HG02938 (cell line): Measurements from ENCODE around the gene EIF2B4.
"Not testable (repeated sequence)": the region's sequence is repeated elsewhere in the genome, so short reads cannot be mapped to it uniquely, and the experiment has no call there.

ENCODE experiments used
- ATAC-seq: cut with Tn5 transposase; IDR thresholded peaks from one replicate; pipeline ENCODE4 v1.9.1; 2021; ENCODE audit warnings: mild to moderate bottlenecking, moderate library complexity; ENCODE audit not compliant: unreplicated experiment

Gene EIF2B4

DNA sequence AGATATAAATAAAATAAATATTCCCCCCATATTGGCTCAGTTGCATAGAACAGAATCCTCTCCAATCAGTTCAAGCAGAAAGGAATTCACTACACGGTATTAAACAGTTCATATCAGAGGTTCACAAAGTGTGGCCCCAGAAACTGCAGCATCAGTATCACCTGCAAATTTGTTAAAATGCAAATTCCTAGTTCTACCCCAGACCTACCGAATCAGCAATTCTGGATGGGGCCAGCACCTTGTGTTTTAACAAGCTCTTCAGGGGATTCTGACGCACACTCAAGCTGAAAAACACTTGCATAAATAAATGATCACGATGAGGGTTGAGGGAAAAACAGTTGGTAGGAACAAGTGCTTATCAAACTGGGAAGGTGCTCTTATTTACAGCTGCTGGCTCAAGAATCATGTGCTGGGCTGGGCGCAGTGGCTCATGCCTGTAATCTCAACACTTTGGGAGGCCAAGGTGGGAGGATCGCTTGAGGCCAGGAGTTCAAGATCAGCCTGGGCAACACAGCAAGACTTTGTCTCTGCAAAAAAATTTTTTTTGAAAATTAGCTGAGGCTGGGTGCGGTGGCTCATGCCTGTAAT, 19.9 kb downstream of the EIF2B4 start:
- no peak for ATAC-seq

DNA sequence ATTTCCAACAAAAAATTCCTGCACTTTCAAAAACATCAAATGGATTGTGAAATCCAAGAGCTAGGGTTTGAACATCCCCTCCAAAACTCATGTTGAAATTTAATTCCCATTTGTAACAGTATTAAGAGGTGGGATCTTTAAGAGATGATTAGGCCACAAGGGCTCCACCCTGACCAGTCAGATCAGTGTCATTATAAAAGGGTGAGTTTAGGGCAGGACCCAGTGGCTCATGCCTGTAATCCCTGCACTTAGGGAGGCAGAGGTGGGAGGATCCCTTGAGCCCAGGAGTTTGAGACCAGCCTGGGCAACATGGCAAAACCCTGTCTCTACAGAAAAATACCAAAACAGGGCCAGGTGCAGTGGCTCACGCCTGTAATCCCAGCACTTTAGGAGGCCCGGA, 22.5 kb downstream of the EIF2B4 start:
- ATAC-seq = no peak

DNA sequence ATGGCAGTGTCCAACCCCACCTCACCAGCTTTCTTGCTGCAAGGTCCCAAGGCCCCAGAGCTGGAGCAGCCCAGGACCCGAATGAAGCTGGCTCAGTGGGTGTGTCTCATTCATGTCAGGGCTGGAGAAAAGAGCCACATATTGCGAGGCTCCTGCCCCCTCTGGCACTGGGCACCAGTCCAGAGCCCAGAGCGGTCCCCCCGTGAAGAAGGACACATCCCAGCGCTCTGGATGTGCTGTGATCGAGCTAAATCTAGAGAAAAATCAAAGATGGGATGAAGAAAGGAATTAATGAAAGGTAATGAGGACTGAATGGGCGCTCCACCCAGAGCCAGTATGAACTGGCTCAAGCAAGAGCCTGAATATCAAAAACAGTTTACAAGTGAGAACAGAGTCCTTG, 34.0 kb downstream of the EIF2B4 start:
- no peak for ATAC-seq

DNA sequence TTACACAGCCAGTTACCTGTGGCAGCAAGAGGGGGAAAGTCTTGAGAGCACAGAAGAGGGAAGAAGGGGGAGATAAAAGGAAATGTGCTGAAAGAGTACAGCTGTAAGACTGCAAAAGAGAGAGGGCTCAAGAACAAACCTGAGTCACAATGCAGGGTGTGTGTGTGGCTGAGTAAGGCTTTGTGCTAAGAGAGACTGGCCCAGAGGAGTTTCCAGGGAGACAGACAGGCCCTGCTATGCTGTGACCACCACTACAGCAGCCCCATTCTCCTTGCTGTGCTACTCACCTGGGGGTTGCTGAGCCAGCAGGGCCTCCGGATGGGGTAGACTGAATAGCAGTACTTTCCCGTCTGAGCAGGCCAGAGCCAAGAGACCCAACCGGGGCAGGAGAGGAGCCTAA, 34.8 kb downstream of the EIF2B4 start:
- no peak for ATAC-seq

DNA sequence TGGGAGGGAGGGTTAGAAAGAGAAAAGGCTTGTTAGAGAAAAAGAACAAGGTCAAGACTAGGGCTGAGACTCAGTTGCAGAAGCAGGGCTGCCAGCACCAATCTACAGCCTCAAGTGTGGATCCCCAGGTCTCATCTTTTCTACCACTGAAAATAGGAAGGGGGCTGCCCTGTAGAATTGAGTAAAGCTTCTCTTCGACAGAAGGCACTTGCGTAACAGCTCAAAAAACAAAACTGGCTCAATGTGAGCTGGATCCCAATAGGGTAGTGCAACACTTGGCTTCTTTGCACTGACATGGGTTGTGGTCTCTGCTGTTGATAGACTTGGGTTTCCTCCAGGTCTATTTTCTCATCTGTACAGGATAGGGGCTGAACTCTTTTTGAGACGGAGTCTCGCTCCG, 45.4 kb downstream of the EIF2B4 start:
- ATAC-seq = no peak

DNA sequence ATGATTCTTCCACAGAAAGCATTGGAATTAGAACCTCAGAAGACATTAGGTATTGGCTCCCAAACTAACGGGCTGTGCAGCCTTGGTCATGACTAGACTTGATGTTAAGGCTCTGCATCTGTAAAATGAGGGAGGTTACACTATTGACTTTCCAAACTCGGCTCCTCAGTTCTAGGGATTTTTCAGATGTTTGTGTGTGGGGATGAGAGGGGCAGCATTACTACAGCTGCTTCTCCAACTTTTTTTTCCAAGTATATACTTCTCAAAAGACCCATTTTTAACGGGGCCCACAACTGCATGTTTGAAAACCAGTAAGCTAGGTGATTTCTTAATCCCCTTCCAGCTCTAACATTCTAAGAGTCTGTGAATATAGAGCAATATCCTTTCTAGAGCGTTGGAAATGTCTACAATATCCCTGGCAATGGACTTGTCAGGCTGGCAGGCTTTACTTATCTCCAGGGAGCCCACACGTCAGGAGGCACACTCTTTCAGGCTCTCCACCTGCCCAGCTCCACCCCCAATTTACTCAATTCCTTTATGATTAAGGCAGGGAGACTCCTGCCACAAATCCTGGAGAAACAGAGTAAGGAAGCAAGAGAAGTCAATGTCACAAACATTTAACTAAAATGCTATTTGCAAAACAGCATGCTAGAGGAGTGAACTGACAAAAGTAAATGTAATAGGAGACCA, 46.4 kb downstream of the EIF2B4 start:
- ATAC-seq = no peak

DNA sequence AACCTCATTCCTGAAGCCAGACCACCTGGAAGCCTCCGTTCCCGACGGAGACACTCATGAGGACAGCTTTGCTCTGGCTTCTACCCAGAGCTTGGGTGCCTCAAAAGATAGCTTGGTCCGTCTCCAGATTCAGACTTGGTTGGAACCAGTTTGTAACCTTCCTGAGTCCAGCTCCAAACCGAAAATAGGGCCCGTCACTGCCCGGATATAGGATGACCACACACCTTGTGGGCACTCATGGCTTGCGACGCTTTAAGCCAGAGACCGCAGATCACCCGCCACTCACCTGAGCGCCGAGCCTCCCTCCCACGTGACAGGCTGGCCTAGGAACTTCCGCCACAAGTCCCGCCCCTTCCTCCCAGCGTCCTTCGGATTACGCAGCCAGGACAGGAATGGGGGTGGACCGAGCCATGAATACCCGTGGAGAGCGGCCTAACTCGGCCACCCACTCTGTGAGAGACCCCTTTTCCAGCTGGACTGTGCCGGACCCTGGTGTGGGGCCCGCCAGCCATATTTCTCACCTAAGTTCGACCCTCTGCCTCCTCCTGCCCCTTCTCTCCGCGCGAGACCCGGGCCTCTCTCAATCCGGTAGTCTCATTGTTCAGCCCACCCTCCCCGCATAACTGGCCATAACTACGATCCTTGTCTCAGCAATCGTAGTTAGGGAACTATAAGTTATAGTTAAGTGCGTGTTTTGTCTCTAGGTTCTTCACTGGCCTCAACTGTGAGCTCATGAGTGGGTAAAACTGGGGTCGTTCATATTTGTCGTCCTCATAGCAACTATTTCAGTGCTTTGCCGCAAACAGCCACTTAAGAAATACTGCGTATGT, 47.2 kb downstream of the EIF2B4 start, which contains the start of gene MPV17:
Gene MPV17 (minus strand): TSS at position 332 of the 830 bp plus-strand sequence. CDS start 580 bp downstream, outside the sequence.
- peak; percentile 85 for ATAC-seq

DNA sequence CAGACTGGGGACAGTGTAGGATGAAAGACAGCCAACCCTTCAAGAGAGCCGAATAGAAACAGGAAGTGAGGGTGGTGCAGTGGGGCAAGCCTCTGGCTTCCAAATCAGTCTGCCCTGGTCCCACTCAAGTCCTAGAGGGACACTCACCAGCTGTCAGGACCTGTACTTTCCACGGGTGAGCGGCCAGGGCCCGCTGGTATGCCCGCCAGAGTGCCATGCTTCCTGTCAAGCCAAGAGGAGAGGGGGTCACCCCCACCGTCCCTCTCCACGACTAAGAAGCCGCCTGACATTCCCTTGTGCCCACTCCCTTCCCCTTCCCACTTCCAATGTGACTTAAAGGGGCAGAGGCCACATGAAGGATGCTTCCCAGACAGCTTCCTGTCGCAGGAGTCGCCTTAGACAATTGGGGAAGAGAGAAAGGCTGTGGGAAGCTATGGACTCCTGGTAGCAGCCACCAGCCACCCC, 47.8 kb downstream of the EIF2B4 start:
- no peak for ATAC-seq

DNA sequence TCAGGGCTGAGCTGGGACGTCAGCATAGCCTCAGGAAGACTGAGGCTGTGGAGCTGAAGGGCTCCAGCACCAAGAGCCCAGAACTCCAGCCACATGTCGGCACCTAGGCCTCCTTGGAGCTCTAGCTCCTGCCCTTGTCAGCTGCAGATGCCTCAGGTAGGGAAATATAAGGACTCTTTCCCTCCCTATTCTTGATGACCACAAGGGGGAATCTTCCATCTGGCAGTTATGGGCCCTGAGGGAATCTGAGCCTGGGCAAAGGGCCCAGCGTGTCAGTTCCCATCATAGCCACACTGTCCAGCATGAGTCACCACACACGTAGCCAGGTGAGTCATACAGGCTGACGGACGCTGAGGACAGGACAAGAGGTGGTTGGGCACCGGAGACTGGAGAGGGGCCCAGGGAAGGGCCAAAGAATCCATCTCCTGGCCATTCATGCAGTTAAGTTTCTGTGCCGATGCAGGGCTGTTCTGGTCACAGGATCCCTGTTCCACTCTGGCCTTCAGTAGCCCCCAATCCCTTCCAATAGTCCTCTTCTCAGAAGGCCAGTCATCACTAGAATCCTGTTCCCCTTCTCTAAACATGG, 49.1 kb downstream of the EIF2B4 start:
- no peak for ATAC-seq

DNA sequence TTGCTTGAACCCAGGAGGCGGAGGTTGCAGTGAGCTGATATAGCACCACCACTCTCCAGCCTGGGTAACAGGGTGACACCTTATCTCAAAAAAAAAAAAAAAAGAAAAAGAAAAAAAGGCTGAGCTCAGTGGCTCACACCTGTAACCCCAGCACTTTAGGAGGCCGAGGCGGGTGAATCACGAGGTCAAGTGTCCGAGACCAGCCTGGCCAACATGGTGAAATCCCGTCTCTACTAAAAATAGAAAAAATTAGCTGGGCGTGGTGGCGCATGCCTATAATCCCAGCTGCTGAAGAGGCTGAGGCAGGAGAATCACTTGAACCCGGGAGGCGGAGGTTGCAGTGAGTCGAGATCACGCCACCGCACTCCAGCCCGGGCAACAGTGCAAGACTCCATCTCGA, 50.3 kb downstream of the EIF2B4 start:
- not testable (repeated sequence) for ATAC-seq

DNA sequence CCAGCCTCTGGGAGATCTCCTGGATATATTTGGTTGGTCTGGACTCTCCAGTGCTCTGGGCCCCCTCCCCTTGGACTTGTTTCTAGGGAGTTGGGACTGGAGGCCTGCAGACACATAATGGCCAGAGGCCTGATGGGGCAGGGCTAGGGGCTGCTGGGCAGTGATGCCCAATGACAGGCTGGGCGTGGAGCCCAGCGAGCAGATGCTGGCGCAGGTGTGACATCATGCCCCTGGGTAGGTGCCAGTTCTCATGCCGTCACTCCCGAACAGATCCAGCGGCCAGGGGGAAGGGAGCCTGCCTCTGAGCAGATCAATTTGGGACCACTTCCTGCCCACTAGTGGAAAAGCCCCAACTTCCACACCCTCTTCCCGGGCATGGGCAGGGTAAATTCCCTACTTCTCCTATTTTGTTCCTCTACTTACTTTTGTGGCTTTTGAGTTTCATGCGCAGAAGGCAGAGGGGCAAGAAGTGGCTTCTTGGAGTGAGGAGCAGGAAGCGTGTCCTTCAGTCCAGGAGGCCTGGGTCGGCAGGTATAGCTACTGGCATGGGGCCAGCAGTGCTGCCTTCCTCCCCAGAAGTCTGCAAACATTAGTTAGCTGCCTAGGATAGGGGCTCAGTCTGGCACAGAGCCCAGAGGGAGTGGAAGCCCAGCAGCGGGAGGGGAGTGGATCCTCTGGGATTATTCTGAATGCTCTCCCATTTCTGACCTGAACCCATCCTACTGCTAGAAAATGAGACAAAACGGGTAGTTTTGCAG, 53.3 kb downstream of the EIF2B4 start:
- ATAC-seq = no peak

DNA sequence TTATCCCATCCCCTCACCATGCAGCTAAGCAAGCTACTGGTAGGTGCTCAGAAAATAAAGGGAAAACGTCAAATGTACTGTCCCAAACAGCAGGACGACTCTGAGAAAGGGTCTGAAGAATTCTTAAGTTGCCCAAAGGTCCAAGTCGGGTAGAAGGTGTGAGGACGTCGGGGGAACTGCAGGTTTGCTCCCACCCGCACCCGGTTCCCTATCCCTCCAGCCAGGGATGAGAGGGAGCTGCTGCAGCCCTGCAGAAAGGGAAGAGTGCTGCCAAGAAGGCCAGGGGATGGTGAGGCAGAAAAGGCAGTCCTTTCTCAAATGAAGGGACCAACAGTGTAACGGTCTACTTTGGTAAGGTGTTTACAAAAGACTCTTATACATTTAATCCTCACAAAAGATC, 55.0 kb downstream of the EIF2B4 start:
- ATAC-seq = no peak

DNA sequence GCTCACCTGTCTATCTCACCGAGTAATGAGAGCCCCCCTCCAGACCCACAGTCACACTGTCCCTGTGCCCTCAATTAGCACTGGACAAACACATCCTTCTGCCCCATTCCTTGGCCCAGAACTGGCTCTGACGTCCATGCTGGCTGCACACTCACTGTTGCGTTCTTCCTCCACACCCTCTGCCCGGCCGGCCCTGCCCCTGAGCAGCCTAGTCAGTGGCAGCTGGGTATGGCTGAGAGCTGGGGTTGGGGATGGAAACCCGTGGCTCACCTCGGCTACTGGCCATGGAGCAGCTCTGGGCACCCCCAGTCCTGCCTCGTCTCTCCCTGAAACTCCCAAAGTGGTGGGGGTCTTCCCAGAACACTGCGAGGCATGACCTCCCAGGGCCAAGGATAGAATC, 55.4 kb downstream of the EIF2B4 start:
- ATAC-seq = no peak
